ENCODE data around the gene GJA4.

GJA4 gene

GRCh38 chr1:34839526-34840305 is 46.9 kb downstream of the GJA4 start:
- no peak overlapping the region for H3K9ac ChIP-seq (ENCODE audit: low read length)
- WGBS = 81% methylated on average over 14 of the region's 14 CpGs
- no peak overlapping the region for H4K8ac ChIP-seq (ENCODE audit: low read length)

GRCh38 chr1:34840426-34840825 is 47.6 kb downstream of the GJA4 start:
- Histone ChIP-seq H2BK120ac (ENCODE audit: low read depth, low read length) (no peak overlapping the region), H4K91ac (ENCODE audit: low read length) (no peak overlapping the region), H3K18ac (ENCODE audit: low read depth in 1 of 2, low read length in 2 of 2) (no peak overlapping the region), H2BK5ac (ENCODE audit: low read depth, low read length, poor library complexity, severe bottlenecking) (no peak overlapping the region), H3K4me3 (ENCODE audit: insufficient read depth in 1 of 2, low read depth in 1 of 2, low read length in 2 of 2) (no peak overlapping the region), H3K9ac (ENCODE audit: low read length) (no peak overlapping the region), H3K23ac (ENCODE audit: low read length in 2 of 2) (no peak overlapping the region), H3K14ac (ENCODE audit: low read length in 2 of 2) (no peak overlapping the region), H2BK15ac (ENCODE audit: low read depth, poor library complexity, severe bottlenecking) (no peak overlapping the region), H3K4me2 (ENCODE audit: low read length, poor library complexity, severe bottlenecking) (no peak overlapping the region), H3K4ac (ENCODE audit: low read depth in 1 of 2, low read length in 2 of 2) (no peak overlapping the region), H2BK12ac (ENCODE audit: low read length in 2 of 2) (no peak overlapping the region), H3K79me1 (replicated peaks; ENCODE audit: low read length, poor library complexity, severe bottlenecking) (peaks cover 8% of the 10 kb centered on the region), H3K9me3 (ENCODE audit: control insufficient read depth, low read length) (no peaks in the 10 kb centered on the region), H2AK5ac (ENCODE audit: low read length, severe bottlenecking) (no peak overlapping the region), H3K36me3 (ENCODE audit: control insufficient read depth in 1 of 2, insufficient read depth in 2 of 2, low read depth in 1 of 2, low read length in 2 of 2) (no peaks in the 10 kb centered on the region), H2AFZ (ENCODE audit: low read depth, low read length) (no peak overlapping the region), H3K27me3 (ENCODE audit: control insufficient read depth in 1 of 2, insufficient read depth in 1 of 2, low read length in 2 of 2) (no peaks in the 10 kb centered on the region), H4K8ac (ENCODE audit: low read length) (no peak overlapping the region), H3K4me1 (ENCODE audit: control insufficient read depth, insufficient read depth, low read depth, low read length) (peaks cover 10% of the 10 kb centered on the region), H3K27ac (ENCODE audit: low read length, poor library complexity, severe bottlenecking) (no peak overlapping the region)
- DNase-seq = no peak
- 78% methylated on average over 3 of the region's 3 CpGs for WGBS

More at GRCh38 chr1:34839526-34840305, 46.9 kb downstream of the GJA4 start:
- Histone ChIP-seq H2AFZ (ENCODE audit: low read depth, low read length) (no peak overlapping the region), H2BK120ac (ENCODE audit: low read depth, low read length) (no peak overlapping the region), H3K9me3 (ENCODE audit: control insufficient read depth, low read length) (no peaks in the 10 kb centered on the region), H3K36me3 (ENCODE audit: control insufficient read depth in 1 of 2, insufficient read depth in 2 of 2, low read depth in 1 of 2, low read length in 2 of 2) (no peaks in the 10 kb centered on the region), H3K14ac (ENCODE audit: low read length in 2 of 2) (no peak overlapping the region), H3K79me1 (replicated peaks; ENCODE audit: low read length, poor library complexity, severe bottlenecking) (peaks cover 4% of the 10 kb centered on the region), H3K4me2 (ENCODE audit: low read length, poor library complexity, severe bottlenecking) (no peak overlapping the region), H3K18ac (ENCODE audit: low read depth in 1 of 2, low read length in 2 of 2) (no peak overlapping the region), H2AK5ac (ENCODE audit: low read length, severe bottlenecking) (no peak overlapping the region), H3K4me1 (ENCODE audit: control insufficient read depth, insufficient read depth, low read depth, low read length) (peaks cover 10% of the 10 kb centered on the region), H3K23ac (ENCODE audit: low read length in 2 of 2) (no peak overlapping the region), H3K27me3 (ENCODE audit: control insufficient read depth in 1 of 2, insufficient read depth in 1 of 2, low read length in 2 of 2) (no peaks in the 10 kb centered on the region), H2BK15ac (ENCODE audit: low read depth, poor library complexity, severe bottlenecking) (no peak overlapping the region), H2BK5ac (ENCODE audit: low read depth, low read length, poor library complexity, severe bottlenecking) (no peak overlapping the region), H2BK12ac (ENCODE audit: low read length in 2 of 2) (no peak overlapping the region), H3K4me3 (ENCODE audit: insufficient read depth in 1 of 2, low read depth in 1 of 2, low read length in 2 of 2) (no peak overlapping the region), H3K4ac (ENCODE audit: low read depth in 1 of 2, low read length in 2 of 2) (no peak overlapping the region), H4K91ac (ENCODE audit: low read length) (no peak overlapping the region), H3K27ac (ENCODE audit: low read length, poor library complexity, severe bottlenecking) (no peak overlapping the region)
- no peak for DNase-seq

GRCh38 chr1:34842073-34842472 is 49.3 kb downstream of the GJA4 start:
- no peak overlapping the region for H3K23ac ChIP-seq (ENCODE audit: low read length in 2 of 2)
- H2AFZ ChIP-seq (ENCODE audit: low read depth, low read length) = no peak overlapping the region
- no peak overlapping the region for H2BK5ac ChIP-seq (ENCODE audit: low read depth, low read length, poor library complexity, severe bottlenecking)
- H3K27ac ChIP-seq (ENCODE audit: low read length, poor library complexity, severe bottlenecking) = no peak overlapping the region
- H3K9ac ChIP-seq (ENCODE audit: low read length) = no peak overlapping the region
- H3K4me2 ChIP-seq (ENCODE audit: low read length, poor library complexity, severe bottlenecking) = no peak overlapping the region
- H2BK12ac ChIP-seq (ENCODE audit: low read length in 2 of 2) = no peak overlapping the region
- H3K4ac ChIP-seq (ENCODE audit: low read depth in 1 of 2, low read length in 2 of 2) = no peak overlapping the region
- H2BK15ac ChIP-seq (ENCODE audit: low read depth, poor library complexity, severe bottlenecking) = no peak overlapping the region
- no peak overlapping the region for H3K14ac ChIP-seq (ENCODE audit: low read length in 2 of 2)
- no peak overlapping the region for H2BK120ac ChIP-seq (ENCODE audit: low read depth, low read length)
- no peak overlapping the region for H2AK5ac ChIP-seq (ENCODE audit: low read length, severe bottlenecking)
- peaks cover 0 to 1% of the 10 kb centered on the region in 2 experiments for H3K36me3 ChIP-seq (ENCODE audit: control insufficient read depth in 1 of 2, insufficient read depth in 2 of 2, low read depth in 1 of 2, low read length in 2 of 2)
- H3K4me1 ChIP-seq (ENCODE audit: control insufficient read depth, insufficient read depth, low read depth, low read length) = peaks cover 2% of the 10 kb centered on the region
- no peaks in the 10 kb centered on the region for H3K9me3 ChIP-seq (ENCODE audit: control insufficient read depth, low read length)
- H3K79me1 ChIP-seq (replicated peaks; ENCODE audit: low read length, poor library complexity, severe bottlenecking) = peaks cover 13% of the 10 kb centered on the region
- no peak overlapping the region for H4K91ac ChIP-seq (ENCODE audit: low read length)
- H4K8ac ChIP-seq (ENCODE audit: low read length) = no peak overlapping the region
- no peak overlapping the region for H3K18ac ChIP-seq (ENCODE audit: low read depth in 1 of 2, low read length in 2 of 2)
- H3K4me3 ChIP-seq (ENCODE audit: insufficient read depth in 1 of 2, low read depth in 1 of 2, low read length in 2 of 2) = no peak overlapping the region
- H3K27me3 ChIP-seq (ENCODE audit: control insufficient read depth in 1 of 2, insufficient read depth in 1 of 2, low read length in 2 of 2) = no peaks in the 10 kb centered on the region
- DNase-seq = no peak
- WGBS = 82% methylated on average over 1 of the region's 3 CpGs

GRCh38 chr1:34842952-34843371 is 50.2 kb downstream of the GJA4 start:
- Histone ChIP-seq H2BK15ac (ENCODE audit: low read depth, poor library complexity, severe bottlenecking) (no peak overlapping the region), H2AFZ (ENCODE audit: low read depth, low read length) (no peak overlapping the region)

More at GRCh38 chr1:34842952-34843371, 50.2 kb downstream of the GJA4 start:
- no peak overlapping the region for H3K14ac ChIP-seq (ENCODE audit: low read length in 2 of 2)
- no peak overlapping the region for H3K23ac ChIP-seq (ENCODE audit: low read length in 2 of 2)
- no peak overlapping the region for H4K91ac ChIP-seq (ENCODE audit: low read length)
- H3K4me3 ChIP-seq (ENCODE audit: insufficient read depth in 1 of 2, low read depth in 1 of 2, low read length in 2 of 2) = no peak overlapping the region
- H3K18ac ChIP-seq (ENCODE audit: low read depth in 1 of 2, low read length in 2 of 2) = no peak overlapping the region
- H3K9ac ChIP-seq (ENCODE audit: low read length) = no peak overlapping the region
- no peak overlapping the region for H3K27ac ChIP-seq (ENCODE audit: low read length, poor library complexity, severe bottlenecking)
- no peak overlapping the region for H3K4ac ChIP-seq (ENCODE audit: low read depth in 1 of 2, low read length in 2 of 2)
- no peak overlapping the region for H2BK12ac ChIP-seq (ENCODE audit: low read length in 2 of 2)
- no peak overlapping the region for H3K4me2 ChIP-seq (ENCODE audit: low read length, poor library complexity, severe bottlenecking)
- DNase-seq = no peak
- peaks cover 19% of the 10 kb centered on the region for H3K79me1 ChIP-seq (replicated peaks; ENCODE audit: low read length, poor library complexity, severe bottlenecking)
- H3K36me3 ChIP-seq (ENCODE audit: control insufficient read depth in 1 of 2, insufficient read depth in 2 of 2, low read depth in 1 of 2, low read length in 2 of 2) = peaks cover 2 to 4% of the 10 kb centered on the region in 2 experiments
- H3K9me3 ChIP-seq (ENCODE audit: control insufficient read depth, low read length) = no peaks in the 10 kb centered on the region
- H4K8ac ChIP-seq (ENCODE audit: low read length) = no peak overlapping the region
- H3K4me1 ChIP-seq (ENCODE audit: control insufficient read depth, insufficient read depth, low read depth, low read length) = peaks cover 2% of the 10 kb centered on the region
- H2BK5ac ChIP-seq (ENCODE audit: low read depth, low read length, poor library complexity, severe bottlenecking) = no peak overlapping the region
- no peak overlapping the region for H2BK120ac ChIP-seq (ENCODE audit: low read depth, low read length)
- H3K27me3 ChIP-seq (ENCODE audit: control insufficient read depth in 1 of 2, insufficient read depth in 1 of 2, low read length in 2 of 2) = no peaks in the 10 kb centered on the region
- 81% methylated on average over 4 of the region's 4 CpGs for WGBS
- no peak overlapping the region for H2AK5ac ChIP-seq (ENCODE audit: low read length, severe bottlenecking)

Data from mesenchymal stem cell (in vitro differentiated cells and primary cell).